Measurements from ENCODE around the gene ZNF469. TPM values are rescaled to one million over a fixed set of nuclear protein-coding genes. Genes with fewer than 3 reads are reported as not detected.

The ZNF469 gene
- polyA plus RNA-seq, 3 donors = 0.02 to 0.16 (median 0.10) TPM

DNA sequence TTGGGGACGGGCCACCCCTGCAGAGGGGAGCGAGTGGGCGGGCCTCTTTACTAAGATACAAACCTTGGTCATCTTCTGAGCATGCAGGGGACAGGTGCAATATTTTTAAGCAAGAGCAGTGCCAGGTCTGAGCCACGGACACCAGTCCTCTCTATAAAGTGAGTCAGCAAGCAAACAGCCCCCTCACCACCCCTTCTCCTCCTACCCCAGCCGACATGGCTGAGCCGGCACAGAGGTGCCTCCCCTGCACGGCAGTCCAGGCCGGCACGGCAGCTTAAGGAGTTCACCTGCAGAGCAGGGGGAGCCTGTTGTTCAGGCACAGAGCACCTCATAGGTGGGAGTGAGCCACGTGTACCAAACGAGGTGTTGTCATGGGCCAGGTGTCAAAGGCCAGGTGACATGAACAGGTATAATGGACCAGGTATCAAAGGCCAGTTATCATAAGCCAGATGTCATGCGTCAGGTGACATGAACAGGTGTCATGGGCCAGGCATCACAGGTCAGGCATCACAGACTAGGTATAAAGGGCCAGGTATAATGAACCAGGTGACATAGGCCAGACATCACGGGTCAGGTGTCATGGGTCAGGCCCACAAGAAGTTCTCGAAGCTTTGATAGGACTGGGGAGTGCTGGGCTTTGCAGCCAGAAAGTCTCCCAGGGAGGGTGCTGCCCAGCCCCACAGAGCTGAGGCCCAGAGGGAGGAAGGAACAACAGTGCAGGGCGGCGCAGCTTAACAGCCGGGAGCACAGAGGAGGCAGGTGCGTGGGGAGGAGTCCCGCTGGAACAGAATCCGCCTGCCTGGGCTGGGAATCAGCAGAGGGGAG, 42.6 kb upstream of the ZNF469 start:
- H3K27ac ChIP-seq (ENCODE audit: low read depth in 1 of 2, low read length in 2 of 2) = no peak overlapping the region
- peaks cover 8 to 26% (median 12%) of the 10 kb centered on the region in 7 donors for H3K9me3 Mint-ChIP-seq
- H3K4me1 Mint-ChIP-seq = no peaks in the 10 kb centered on the region
- no peak overlapping the region for H2AFZ ChIP-seq (ENCODE audit: insufficient read depth, low read depth, low read length, poor library complexity, severe bottlenecking)
- H3K27me3 ChIP-seq (ENCODE audit: control insufficient read depth in 2 of 2, insufficient read depth in 2 of 2, low read length in 2 of 2) = no peaks in the 10 kb centered on the region
- no peaks in the 10 kb centered on the region for H3K36me3 ChIP-seq (replicated peaks in 1 of 2; ENCODE audit: control insufficient read depth in 1 of 2, insufficient read depth in 2 of 2, low read length in 2 of 2)
- H3K27ac Mint-ChIP-seq = no peak overlapping the region
- H3K4me2 ChIP-seq (replicated peaks; ENCODE audit: extremely low read depth, low read length, poor library complexity, severe bottlenecking) = no peak overlapping the region
- TF ChIP-seq, protein P1, sequence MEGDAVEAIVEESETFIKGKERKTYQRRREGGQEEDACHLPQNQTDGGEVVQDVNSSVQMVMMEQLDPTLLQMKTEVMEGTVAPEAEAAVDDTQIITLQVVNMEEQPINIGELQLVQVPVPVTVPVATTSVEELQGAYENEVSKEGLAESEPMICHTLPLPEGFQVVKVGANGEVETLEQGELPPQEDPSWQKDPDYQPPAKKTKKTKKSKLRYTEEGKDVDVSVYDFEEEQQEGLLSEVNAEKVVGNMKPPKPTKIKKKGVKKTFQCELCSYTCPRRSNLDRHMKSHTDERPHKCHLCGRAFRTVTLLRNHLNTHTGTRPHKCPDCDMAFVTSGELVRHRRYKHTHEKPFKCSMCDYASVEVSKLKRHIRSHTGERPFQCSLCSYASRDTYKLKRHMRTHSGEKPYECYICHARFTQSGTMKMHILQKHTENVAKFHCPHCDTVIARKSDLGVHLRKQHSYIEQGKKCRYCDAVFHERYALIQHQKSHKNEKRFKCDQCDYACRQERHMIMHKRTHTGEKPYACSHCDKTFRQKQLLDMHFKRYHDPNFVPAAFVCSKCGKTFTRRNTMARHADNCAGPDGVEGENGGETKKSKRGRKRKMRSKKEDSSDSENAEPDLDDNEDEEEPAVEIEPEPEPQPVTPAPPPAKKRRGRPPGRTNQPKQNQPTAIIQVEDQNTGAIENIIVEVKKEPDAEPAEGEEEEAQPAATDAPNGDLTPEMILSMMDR (IDR thresholded peaks at IDR 0.05) = no peak
- WGBS (ENCODE audit: insufficient coverage) = 83% methylated on average over 20 of the region's 20 CpGs
- no peak overlapping the region for H3K4me3 ChIP-seq (replicated peaks in 1 of 3; ENCODE audit: low read depth in 2 of 3, low read length in 3 of 3)
- H3K36me3 Mint-ChIP-seq = no peaks in the 10 kb centered on the region
- no peaks in the 10 kb centered on the region for H3K4me1 ChIP-seq (ENCODE audit: control insufficient read depth in 1 of 2, insufficient read depth in 2 of 2, low read length in 2 of 2)
- no peaks in the 10 kb centered on the region for H4K20me1 ChIP-seq (ENCODE audit: insufficient read depth, low read length)
- H3K9ac ChIP-seq (ENCODE audit: insufficient read depth, low read length, poor library complexity, severe bottlenecking) = no peak overlapping the region
- peaks cover 0 to 21% of the 10 kb centered on the region in 2 donors for H3K9me3 ChIP-seq (replicated peaks in 1 of 2; ENCODE audit: control insufficient read depth in 1 of 2, insufficient read depth in 1 of 2, low read length in 2 of 2)
- no peak overlapping the region for H3K4me3 Mint-ChIP-seq
- no peaks in the 10 kb centered on the region for H3K79me2 ChIP-seq (ENCODE audit: insufficient read depth, low read length)
- no peak for DNase-seq
- peaks cover 0 to 7% (median 5%) of the 10 kb centered on the region in 3 donors for H3K27me3 Mint-ChIP-seq (ENCODE audit: low read depth in 3 of 3)
- intact Hi-C loops (cut with micrococcal nuclease) = no loop called here

DNA sequence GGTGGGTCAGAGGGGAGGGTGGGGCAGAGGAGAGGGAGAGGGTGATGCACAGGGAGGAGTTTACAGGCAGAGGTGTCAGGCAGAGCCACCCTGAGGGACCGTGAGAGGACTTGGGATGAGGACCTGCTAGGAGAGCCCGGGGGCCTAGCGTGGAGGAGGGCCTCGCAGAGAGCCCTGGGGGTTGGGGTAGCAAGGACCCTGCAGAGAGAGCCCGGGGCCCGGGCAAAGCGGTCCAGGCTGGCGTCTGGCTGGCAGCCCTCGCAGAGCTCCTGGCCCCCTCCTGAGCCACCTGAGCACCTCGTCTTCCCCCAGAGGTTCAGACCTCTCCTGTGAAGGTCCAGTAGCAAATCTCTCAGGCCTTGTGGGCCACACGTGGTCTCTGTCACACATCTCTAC, 42.0 kb upstream of the ZNF469 start:
- DNase-seq = no peak
- Mint-ChIP-seq H3K4me3 (no peak overlapping the region), H3K4me1 (no peaks in the 10 kb centered on the region), H3K9me3 (peaks cover 8 to 21% (median 12%) of the 10 kb centered on the region in 7 donors), H3K27ac (no peak overlapping the region), H3K27me3 (ENCODE audit: low read depth in 3 of 3) (peaks cover 0 to 7% (median 5%) of the 10 kb centered on the region in 3 donors), H3K36me3 (no peaks in the 10 kb centered on the region)
- H3K4me1 ChIP-seq (ENCODE audit: control insufficient read depth in 1 of 2, insufficient read depth in 2 of 2, low read length in 2 of 2) = no peaks in the 10 kb centered on the region
- H3K9me3 ChIP-seq (replicated peaks in 1 of 2; ENCODE audit: control insufficient read depth in 1 of 2, insufficient read depth in 1 of 2, low read length in 2 of 2) = peaks cover 0 to 21% of the 10 kb centered on the region in 2 donors
- H3K9ac ChIP-seq (ENCODE audit: insufficient read depth, low read length, poor library complexity, severe bottlenecking) = no peak overlapping the region
- no peak overlapping the region for H3K4me2 ChIP-seq (replicated peaks; ENCODE audit: extremely low read depth, low read length, poor library complexity, severe bottlenecking)
- 89% methylated on average over 10 of the region's 11 CpGs for WGBS (ENCODE audit: insufficient coverage)
- TF ChIP-seq, protein P1 (IDR thresholded peaks at IDR 0.05) = no peak
- intact Hi-C loops (cut with micrococcal nuclease) = no loop called here
- no peaks in the 10 kb centered on the region for H4K20me1 ChIP-seq (ENCODE audit: insufficient read depth, low read length)
- no peaks in the 10 kb centered on the region for H3K79me2 ChIP-seq (ENCODE audit: insufficient read depth, low read length)
- no peak overlapping the region for H3K27ac ChIP-seq (ENCODE audit: low read depth in 1 of 2, low read length in 2 of 2)
- no peak overlapping the region for H3K4me3 ChIP-seq (replicated peaks in 1 of 3; ENCODE audit: low read depth in 2 of 3, low read length in 3 of 3)
- no peaks in the 10 kb centered on the region for H3K36me3 ChIP-seq (replicated peaks in 1 of 2; ENCODE audit: control insufficient read depth in 1 of 2, insufficient read depth in 2 of 2, low read length in 2 of 2)
- no peaks in the 10 kb centered on the region for H3K27me3 ChIP-seq (ENCODE audit: control insufficient read depth in 2 of 2, insufficient read depth in 2 of 2, low read length in 2 of 2)
- no peak overlapping the region for H2AFZ ChIP-seq (ENCODE audit: insufficient read depth, low read depth, low read length, poor library complexity, severe bottlenecking)

All from CD14-positive monocyte (primary cell).